K562 (cell line): Measurements from ENCODE around the gene TMEFF2. TPM values are rescaled to one million over a fixed set of nuclear protein-coding genes. Genes with fewer than 3 reads are reported as not detected.
A peak's percentile ranks its signal among the peaks of the same experiment; 100 is the strongest.

Source experiments
- ATAC-seq: fragments of 200-7000 bp; cut with Tn5 transposase; 3 replicates; pipeline ENCODE4 v1.9.1; 2020; ENCODE audit warnings: moderate library complexity
- BruUV-seq: library from RNA; stranded (reverse); fragments of 400-500 nt; replicated peaks from 2 replicates; lab custom pipeline; 2021; lab: Mats Ljungman, UMichigan
- CTCF ChIA-PET: fragments of 300-600 bp; formaldehyde crosslinking; extraction: SDS; loops from one replicate; lab custom pipeline; 2021; ENCODE audit warnings: low intra/inter-chr PET ratio; lab: Yijun Ruan, JAX
- POLR2A ChIA-PET: fragments of 300-600, 350-650 bp; sonication (Branson Sonifier 250); formaldehyde crosslinking; extraction: SDS; loops from one replicate; lab custom pipeline; 2021; ENCODE audit warnings: antibody characterized with exemption, inconsistent platforms; lab: Yijun Ruan, JAX
- DNase-seq, 4 experiments: peaks; one replicate each; pipeline versions ENCODE4 v3.0.0 to v3.0.0-alpha.2; 2011 to 2018; ENCODE audit warnings: low spot score in 3 of 4, mixed read lengths in 3 of 4; ENCODE audit errors: extremely low read depth in 1 of 4
- FAIRE-seq: peaks from 2 replicates; lab custom pipeline; 2011; peaks lifted over from hg19 to GRCh38; lab: Jason Lieb, UNC
- H2AFZ ChIP-seq: 2 replicates; pipeline ENCODE4 v1.6.0; 2011; ENCODE audit warnings: low read depth, low read length, control low read depth, inconsistent platforms
- H3K27ac ChIP-seq: fragments of 200-600 bp; 3 replicates; pipeline ENCODE4 v1.8.0; 2011; ENCODE audit warnings: low read depth, mild to moderate bottlenecking, control low read depth, inconsistent platforms, low read length, moderate library complexity, mixed read lengths; ENCODE audit errors: extremely low read depth
- H3K27me3 ChIP-seq, 2 experiments: fragments of 300-600 bp in 1 of 2; 2 replicates in 1 of 2; 3 replicates in 1 of 2; pipeline versions ENCODE4 v1.6.0 to v1.8.0; 2011; ENCODE audit warnings: inconsistent platforms in 2 of 2, low read length in 2 of 2, mild to moderate bottlenecking in 1 of 2, mixed read lengths in 1 of 2, moderate library complexity in 1 of 2; ENCODE audit not compliant: control insufficient read depth in 2 of 2, insufficient read depth in 2 of 2
- H3K36me3 ChIP-seq: fragments of 300-600 bp; 3 replicates; pipeline ENCODE4 v1.8.0; 2011; ENCODE audit warnings: mild to moderate bottlenecking, low read length, inconsistent platforms; ENCODE audit not compliant: control insufficient read depth, insufficient read depth
- H3K4me1 ChIP-seq, 2 experiments: fragments of 200-600 bp in 1 of 2; replicated peaks in 1 of 2; 2 replicates in 1 of 2; 3 replicates in 1 of 2; pipeline versions ENCODE4 v1.5.1 to v1.8.0; 2011; ENCODE audit warnings: inconsistent platforms in 2 of 2, low read length in 2 of 2, mild to moderate bottlenecking in 1 of 2, mixed read lengths in 1 of 2, moderate library complexity in 1 of 2; ENCODE audit not compliant: control insufficient read depth in 2 of 2, insufficient read depth in 2 of 2
- H3K4me2 ChIP-seq: 2 replicates; pipeline ENCODE4 v1.6.1; 2011; ENCODE audit warnings: low read length, control low read depth, inconsistent platforms, mixed read lengths; ENCODE audit not compliant: insufficient read depth
- H3K4me3 ChIP-seq: fragments of 200-600 bp; sonication (generic), shearing (Covaris generic); 2 replicates; pipeline ENCODE4 v1.5.1; 2016; ENCODE audit warnings: control low read depth, inconsistent platforms
- H3K79me2 ChIP-seq: fragments of 200-600 bp; 3 replicates; pipeline ENCODE4 v1.8.0; 2011; ENCODE audit warnings: low read length, inconsistent platforms; ENCODE audit not compliant: control insufficient read depth, insufficient read depth
- H3K9ac ChIP-seq, 2 experiments: 2 replicates each; pipeline versions ENCODE4 v1.6.0 to v1.6.1; 2011; ENCODE audit warnings: low read depth in 2 of 2, low read length in 2 of 2, control low read depth in 1 of 2, inconsistent platforms in 1 of 2, mild to moderate bottlenecking in 1 of 2, mixed read lengths in 1 of 2; ENCODE audit not compliant: insufficient read depth in 1 of 2
- H3K9me1 ChIP-seq: one replicate; pipeline ENCODE4 v1.6.0; 2011; ENCODE audit warnings: inconsistent platforms, mild to moderate bottlenecking, low read length, moderate library complexity; ENCODE audit not compliant: control insufficient read depth, insufficient read depth
- H3K9me3 ChIP-seq: replicated peaks from 2 replicates; pipeline ENCODE4 v1.5.1; 2011; ENCODE audit warnings: low read depth, low read length, inconsistent platforms; ENCODE audit not compliant: control insufficient read depth, insufficient read depth
- H4K20me1 ChIP-seq: replicated peaks from 2 replicates; pipeline ENCODE4 v1.6.1; 2011; ENCODE audit warnings: low read length, inconsistent platforms, mixed read lengths; ENCODE audit not compliant: control insufficient read depth, insufficient read depth
- CEBPB ChIP-seq: fragments of 450-650 bp; IDR thresholded peaks from 2 replicates; pipeline ENCODE4 v1.6.1; 2016; ENCODE audit warnings: missing genetic modification characterization, missing compliant biosample characterization
- ELF4 ChIP-seq: fragments of 450-650 bp; formaldehyde crosslinking; IDR thresholded peaks from 2 replicates; pipeline ENCODE4 v1.4.0; 2022; ENCODE audit warnings: missing genetic modification characterization
- ESRRA ChIP-seq: fragments of 450-650 bp; IDR thresholded peaks from 2 replicates; pipeline ENCODE4 v1.6.1; 2014; ENCODE audit warnings: low read depth, mild to moderate bottlenecking, moderate library complexity, borderline replicate concordance
- EZH2 ChIP-seq: IDR thresholded peaks from 2 replicates; pipeline ENCODE4 v1.6.1; 2012; ENCODE audit warnings: low read depth, mild to moderate bottlenecking, inconsistent platforms, low read length, borderline replicate concordance
- NFYB ChIP-seq: IDR thresholded peaks from 2 replicates; pipeline ENCODE4 v1.6.1; 2011; ENCODE audit warnings: mild to moderate bottlenecking, moderate library complexity; ENCODE audit not compliant: insufficient read length; ENCODE audit errors: extremely low read depth
- STAG1 ChIP-seq: sonication (generic); formaldehyde crosslinking; IDR thresholded peaks from 2 replicates; pipeline ENCODE4 v1.5.0; 2020; ENCODE audit warnings: missing genetic modification reagents, borderline replicate concordance
- TARDBP ChIP-seq: fragments of 450-650 bp; IDR thresholded peaks from 2 replicates; pipeline ENCODE4 v1.6.1; 2016
- YBX1 ChIP-seq: fragments of 450-650 bp; IDR thresholded peaks from 2 replicates; pipeline ENCODE4 v1.7.1; 2016; ENCODE audit warnings: mild to moderate bottlenecking
- WGBS: fragments of 100-300 bp; shearing (Covaris generic); methylation state at CpG from one replicate; pipeline ENCODE4 v1.1.6; 2016; ENCODE audit warnings: low coverage, mixed read lengths; ENCODE audit not compliant: insufficient coverage; ENCODE audit errors: missing lambda C conversion rate; 5-methylcytosine and 5-hydroxymethylcytosine counted together
- in situ Hi-C: fragments of 300-500 bp; cut with MboI; formaldehyde crosslinking; loops from 4 replicates; pipeline ENCODE4 v1.15.0; 2018; ENCODE audit warnings: inconsistent platforms, mixed read lengths
- intact Hi-C: fragments of 100-400 bp; cut with micrococcal nuclease; formaldehyde crosslinking; loops from 2 replicates; pipeline ENCODE4 v1.14.2; 2022
- polyA plus RNA-seq, 8 experiments: library from polyadenylated mRNA; depleted of rRNA in 4 of 8; stranded (reverse) in 5 of 8; unstranded in 3 of 8; fragments of >200 nt; fragmentation: Nextera tagmentation in 2 of 8; fragmentation: Illumina TruSeq in 1 of 8; extraction: Ambion mirVana in 2 of 8; extraction: Trizol in 1 of 8; gene quantifications; 2 replicates each; pipeline versions ENCODE4 v1.2.1 to v1.2.3, GENCODE V29; 2011 to 2014; ENCODE audit warnings: inconsistent platforms in 1 of 8, missing spikeins in 1 of 8
- total RNA-seq, 7 experiments: library from RNA; depleted of rRNA in 6 of 7; stranded (reverse); fragments of >200 nt in 6 of 7; fragmentation: Illumina TruSeq in 2 of 7; extraction: Trizol in 2 of 7; gene quantifications; 2 replicates each; pipeline versions ENCODE4 v1.2.1 to v1.2.3, GENCODE V29; 2011 to 2021; ENCODE audit warnings: low replicate concordance in 1 of 7
- TF ChIP-seq, protein P1 (sequence below): IDR thresholded peaks from 2 replicates; pipeline ENCODE4 v1.6.1; 2012; ENCODE audit warnings: low read depth, low read length, improper control_type of control experiment, borderline replicate concordance

Gene TMEFF2
- total and polyA plus RNA-seq, 9 of the 15 experiments (the other 6 are each of a cell fraction or from before 2014, with no cell fraction given) = 1.4 TPM; not detected in 8

- H3K4me1 ChIP-seq = no peaks in the 10 kb centered on the region; a peak in 1 of 5 replicates
- CTCF ChIA-PET = no interaction called here
- no peaks in the 10 kb centered on the region for H3K27me3 ChIP-seq
- no TSS peak for BruUV-seq
- in situ Hi-C loops (no loop called here), intact Hi-C loops (no loop called here)
- POLR2A ChIA-PET = no interaction called here
- no peak overlapping the region for H2AFZ ChIP-seq
- H3K36me3 ChIP-seq = no peaks in the 10 kb centered on the region
- no peaks in the 10 kb centered on the region for H4K20me1 ChIP-seq
- no peaks in the 10 kb centered on the region for H3K9me1 ChIP-seq
- no peak for TF ChIP-seq NFYB
- TF ChIP-seq TARDBP = no peak
- no peak for TF ChIP-seq YBX1
- no peak for TF ChIP-seq EZH2
- TF ChIP-seq ESRRA = no peak
- no peak for TF ChIP-seq ELF4 (CRISPR knock-in tag)
- TF ChIP-seq, protein P1, sequence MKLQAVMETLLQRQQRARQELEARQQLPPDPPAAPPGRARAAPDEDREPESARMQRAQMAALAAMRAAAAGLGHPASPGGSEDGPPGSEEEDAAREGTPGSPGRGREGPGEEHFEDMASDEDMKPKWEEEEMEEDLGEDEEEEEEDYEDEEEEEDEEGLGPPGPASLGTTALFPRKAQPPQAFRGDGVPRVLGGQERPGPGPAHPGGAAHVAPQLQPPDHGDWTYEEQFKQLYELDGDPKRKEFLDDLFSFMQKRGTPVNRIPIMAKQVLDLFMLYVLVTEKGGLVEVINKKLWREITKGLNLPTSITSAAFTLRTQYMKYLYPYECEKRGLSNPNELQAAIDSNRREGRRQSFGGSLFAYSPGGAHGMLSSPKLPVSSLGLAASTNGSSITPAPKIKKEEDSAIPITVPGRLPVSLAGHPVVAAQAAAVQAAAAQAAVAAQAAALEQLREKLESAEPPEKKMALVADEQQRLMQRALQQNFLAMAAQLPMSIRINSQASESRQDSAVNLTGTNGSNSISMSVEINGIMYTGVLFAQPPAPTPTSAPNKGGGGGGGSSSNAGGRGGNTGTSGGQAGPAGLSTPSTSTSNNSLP = no peak
- peak; percentile 69 for TF ChIP-seq CEBPB (tag)
- no peak for TF ChIP-seq STAG1 (CRISPR knock-in tag)
- no peak overlapping the region for H3K27ac ChIP-seq
- H3K79me2 ChIP-seq = no peaks in the 10 kb centered on the region
- H3K4me2 ChIP-seq = no peak overlapping the region
- ATAC-seq (no peak), FAIRE-seq (no peak), DNase-seq (no peak)
- H3K9me3 ChIP-seq = no peaks in the 10 kb centered on the region
- no peak overlapping the region for H3K4me3 ChIP-seq
- WGBS = 15% methylated on average over 3 of the region's 3 CpGs
- no peak overlapping the region for H3K9ac ChIP-seq
Observed at GRCh38 chr2:192150166-192150565, 44.6 kb downstream of the TMEFF2 start.
